OCI-M2 (cell line): ENCODE measurements around the gene HSD17B13.
"Not testable (repeated sequence)": the region's sequence is repeated elsewhere in the genome, so short reads cannot be mapped to it uniquely, and the experiment has no call there.

Experiments
- DNase-seq: peaks from one replicate; lab custom pipeline; 2025; ENCODE audit not compliant: unreplicated experiment; lab: John Stamatoyannopoulos, UW

The HSD17B13 gene

DNA sequence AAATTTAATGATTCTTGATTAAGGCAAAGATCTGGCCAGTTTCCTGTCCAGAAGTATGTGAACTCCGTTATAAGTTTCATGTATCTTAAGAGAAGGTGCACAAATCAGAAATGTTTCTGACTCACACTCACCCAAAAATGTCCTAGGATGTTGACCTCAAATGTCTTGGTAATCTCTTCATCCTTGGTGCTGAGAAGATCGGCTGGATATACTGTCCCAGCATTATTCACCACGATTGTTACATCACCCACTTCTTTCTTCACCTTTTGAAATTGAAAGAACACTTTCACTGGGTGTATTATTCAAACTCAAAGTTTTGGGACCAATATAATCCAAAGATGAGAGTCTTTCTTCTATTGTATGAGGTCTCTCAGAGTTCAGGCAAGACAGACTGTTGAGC lies 5.7 kb downstream of the HSD17B13 start:
- no peak for DNase-seq

DNA sequence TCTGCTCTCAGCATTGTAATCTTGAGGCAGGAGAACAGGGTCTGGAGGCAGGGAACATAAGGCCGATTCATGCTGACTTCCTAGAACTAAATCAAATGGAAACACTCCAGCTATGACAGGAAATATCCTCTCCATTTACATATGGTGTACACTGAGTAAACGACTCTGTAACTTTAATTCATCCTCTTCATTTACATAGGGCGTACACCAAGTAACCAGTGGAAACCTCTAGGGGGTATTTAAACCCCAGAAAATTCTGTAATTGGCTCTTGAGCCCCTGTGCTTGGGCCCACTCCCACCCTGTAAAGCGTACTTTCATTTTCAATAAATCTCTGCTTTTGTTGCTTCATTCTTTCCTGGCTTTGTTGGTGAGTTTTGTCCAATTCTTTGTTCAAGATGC lies 7.7 kb downstream of the HSD17B13 start:
- DNase-seq: not testable (repeated sequence)

DNA sequence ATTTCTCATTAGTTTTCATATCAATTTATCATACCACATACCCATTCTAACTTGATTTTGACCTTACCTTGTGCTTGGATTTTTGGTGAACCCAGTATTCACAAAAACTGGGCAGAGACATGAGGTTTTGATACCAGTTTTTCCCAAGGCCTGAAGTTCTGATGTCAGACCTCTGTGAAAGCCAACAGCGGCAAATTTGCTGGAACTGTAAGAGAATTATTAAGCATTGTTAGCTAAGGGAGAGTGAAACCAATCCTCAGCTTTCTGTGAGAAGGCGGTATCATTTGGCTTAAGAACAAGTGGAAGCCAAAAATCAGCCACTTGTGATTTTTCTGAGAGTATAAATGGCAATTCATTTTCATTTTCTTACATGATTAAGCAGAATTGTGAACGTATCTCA lies 8.9 kb downstream of the HSD17B13 start:
- no peak for DNase-seq

- DNase-seq: no peak
Measured at GRCh38 chr4:87311684-87312083, 11.0 kb downstream of the HSD17B13 start.

- no peak for DNase-seq
Measured at GRCh38 chr4:87310691-87311335, 11.9 kb downstream of the HSD17B13 start.

GRCh38 chr4:87309625-87310024 lies 13.1 kb downstream of the HSD17B13 start:
- no peak for DNase-seq

GRCh38 chr4:87306056-87306455 lies 16.6 kb downstream of the HSD17B13 start:
- DNase-seq: no peak

DNA sequence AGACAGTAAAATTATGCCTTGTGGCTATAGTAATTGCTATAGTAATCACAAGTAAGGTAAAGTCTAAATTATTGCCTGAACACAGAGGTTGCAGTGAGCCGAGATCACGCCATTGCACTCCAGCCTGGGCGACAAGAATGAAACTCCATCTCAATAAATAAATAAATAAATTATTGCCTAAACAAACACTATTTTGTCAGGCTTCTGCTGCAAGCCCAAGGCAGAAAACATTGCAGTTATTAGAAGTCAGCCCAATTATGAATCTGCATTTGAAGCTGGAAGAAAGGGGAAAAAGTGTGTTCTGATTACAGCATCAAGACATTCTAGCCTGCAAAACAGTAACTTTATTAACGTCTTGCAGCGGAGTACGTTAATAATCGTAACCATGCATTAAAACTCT lies 17.1 kb downstream of the HSD17B13 start:
- no peak for DNase-seq

DNA sequence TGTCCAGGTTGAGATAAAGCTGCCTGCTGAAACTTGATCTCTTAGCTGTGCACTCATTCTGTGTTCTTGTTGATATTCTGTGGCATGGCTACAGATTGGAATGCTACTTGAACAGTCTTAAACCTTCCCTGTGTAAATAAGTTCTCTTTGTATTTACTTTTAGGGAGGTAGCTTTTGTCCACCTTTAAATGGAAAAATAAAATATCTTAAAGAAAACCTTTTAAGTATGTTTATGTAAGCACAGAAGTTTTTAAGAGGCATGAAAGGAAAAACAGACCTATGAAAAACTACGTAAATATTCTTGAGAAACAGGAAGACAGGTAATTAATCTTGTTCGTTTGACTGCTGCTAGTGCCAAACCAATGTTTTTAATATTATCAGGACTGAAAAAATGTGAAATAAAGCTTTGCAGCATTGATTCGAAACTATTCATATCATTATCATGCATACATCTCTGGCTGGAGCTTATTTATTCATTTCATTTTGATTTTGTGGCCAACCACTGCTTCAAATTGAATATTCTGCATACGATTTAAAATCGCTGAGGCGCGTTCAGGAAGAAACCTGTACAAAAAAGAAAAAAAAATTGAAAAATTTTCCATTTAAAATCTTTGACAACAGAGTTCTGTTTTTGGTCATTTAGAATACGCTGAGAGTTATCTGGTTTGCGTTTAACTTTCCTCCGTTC lies 17.8 kb downstream of the HSD17B13 start:
- DNase-seq: no peak

- DNase-seq: no peak
Measured at GRCh38 chr4:87299898-87300297, 22.8 kb downstream of the HSD17B13 start.

- DNase-seq: no peak
Measured at GRCh38 chr4:87298362-87298761, 24.3 kb downstream of the HSD17B13 start.

- DNase-seq: not testable (repeated sequence)
Measured at GRCh38 chr4:87294911-87295310, 27.8 kb downstream of the HSD17B13 start.

DNA sequence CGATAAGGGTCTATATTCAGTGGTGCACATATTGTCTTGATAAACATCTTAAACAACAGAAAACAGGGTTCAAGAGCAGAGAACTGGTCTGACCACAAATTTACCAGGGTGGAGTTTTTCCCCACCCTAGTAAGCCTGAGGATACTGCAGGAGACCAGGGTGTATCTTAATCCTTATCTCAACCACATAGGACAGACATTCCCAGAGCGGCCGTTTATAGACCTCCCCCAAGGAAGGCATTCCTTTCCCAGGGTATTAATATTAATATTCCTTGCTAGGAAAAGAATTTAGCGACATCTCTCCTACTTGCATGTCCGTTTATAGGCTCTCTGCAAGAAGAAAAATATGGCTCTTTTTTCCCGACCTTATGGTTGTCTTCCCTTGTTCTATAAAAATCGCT lies 28.8 kb downstream of the HSD17B13 start:
- not testable (repeated sequence) for DNase-seq

- no peak for DNase-seq
Measured at GRCh38 chr4:87286970-87287369, 35.7 kb downstream of the HSD17B13 start.

DNA sequence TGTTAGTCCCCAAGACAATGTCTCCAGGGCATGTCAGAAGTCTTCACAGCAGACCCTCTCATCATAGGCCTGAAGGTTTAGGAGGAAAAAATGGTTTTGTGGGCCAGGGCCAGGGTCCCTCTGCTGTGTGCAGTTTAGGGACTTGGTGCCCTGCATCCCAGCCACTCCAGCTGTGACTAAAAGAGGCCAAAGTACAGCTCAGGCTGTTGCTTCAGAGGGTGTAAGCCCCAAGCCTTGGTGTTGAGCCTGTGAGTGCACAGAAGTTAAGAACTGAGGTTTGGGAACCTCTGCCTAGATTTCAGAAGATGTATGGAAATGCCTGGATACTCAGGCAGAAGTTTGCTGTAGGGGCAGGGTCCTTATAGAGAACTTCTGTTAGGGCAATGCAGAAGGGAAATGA lies 38.4 kb downstream of the HSD17B13 start:
- DNase-seq: not testable (repeated sequence)

DNA sequence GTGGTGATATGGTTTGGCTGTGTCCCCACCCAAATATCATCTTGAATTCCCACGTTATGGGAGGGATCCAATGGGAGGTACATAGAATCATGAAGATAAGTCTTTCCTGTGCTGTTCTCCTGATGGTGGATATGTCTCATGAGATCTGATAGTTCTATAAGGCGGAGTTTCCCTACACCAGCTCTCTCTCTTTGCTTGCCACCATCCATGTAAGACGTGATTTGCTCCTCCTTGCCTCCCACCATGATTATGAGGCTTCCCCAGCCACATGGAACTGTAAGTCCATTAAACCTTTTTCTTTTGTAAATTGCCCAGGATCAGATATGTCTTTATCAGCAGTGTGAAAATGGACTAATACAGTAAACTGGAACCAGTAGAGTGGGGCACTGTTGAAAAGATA lies 39.5 kb downstream of the HSD17B13 start:
- no peak for DNase-seq

DNA sequence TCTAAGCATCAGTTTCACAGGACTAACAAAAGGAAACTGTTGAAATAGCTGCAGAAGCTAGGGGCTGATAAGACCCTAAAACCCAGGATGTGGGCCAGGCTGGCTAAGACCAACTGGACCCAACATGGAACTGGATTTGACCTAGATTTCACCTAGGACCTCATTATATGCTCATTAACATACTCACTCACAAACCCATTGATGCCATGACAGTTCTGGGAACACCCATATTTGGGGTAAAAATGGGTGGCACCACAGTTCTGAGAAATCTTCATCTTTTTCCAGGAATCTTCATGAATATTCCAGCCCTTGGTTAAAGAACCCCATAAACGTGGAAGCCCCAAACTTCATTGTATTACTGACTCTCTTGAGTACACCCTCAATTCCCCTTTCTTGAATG lies 41.1 kb downstream of the HSD17B13 start:
- DNase-seq: no peak

GRCh38 chr4:87278335-87278794 lies 44.3 kb downstream of the HSD17B13 start:
- DNase-seq: no peak

DNA sequence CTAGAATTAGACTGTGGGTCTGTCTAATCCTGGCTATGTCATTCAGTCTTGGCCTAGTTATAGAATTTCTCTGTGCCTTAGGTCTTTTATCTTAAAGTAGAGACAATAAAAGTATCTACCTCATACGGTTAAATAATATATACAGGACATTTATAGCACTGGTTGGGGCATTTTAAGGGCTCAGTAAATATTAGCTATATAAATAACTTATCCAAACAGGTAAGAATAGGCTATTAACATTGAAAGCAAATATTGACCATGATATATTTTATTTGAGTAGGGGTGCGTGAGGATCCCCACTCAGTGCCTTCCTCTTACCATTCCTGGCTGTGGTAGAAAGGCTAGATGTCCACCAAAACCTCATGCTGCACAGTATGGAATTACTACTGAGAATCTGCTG lies 47.4 kb downstream of the HSD17B13 start:
- DNase-seq: no peak

- DNase-seq: no peak
Measured at GRCh38 chr4:87274803-87275202, 47.9 kb downstream of the HSD17B13 start.

DNA sequence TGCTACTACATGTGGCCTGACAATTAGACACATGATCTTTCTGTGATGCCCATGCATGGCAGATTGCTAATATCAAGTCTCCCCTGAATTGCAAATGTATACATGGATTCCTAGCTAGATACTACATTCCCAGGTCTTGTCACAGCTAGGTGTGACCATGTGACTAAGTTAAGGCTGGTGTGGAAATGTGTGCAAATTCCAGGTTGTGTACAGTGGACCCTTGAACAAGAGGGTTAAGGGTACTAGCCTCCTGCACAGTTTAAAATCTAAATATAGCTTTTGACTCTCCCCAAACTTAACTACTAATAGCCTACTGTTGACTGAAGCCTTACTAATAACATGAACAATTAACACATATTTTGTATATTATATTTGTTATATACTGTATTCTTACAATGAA lies 48.4 kb downstream of the HSD17B13 start:
- no peak for DNase-seq

GRCh38 chr4:87270825-87271224 lies 51.9 kb downstream of the HSD17B13 start:
- DNase-seq: no peak

- no peak for DNase-seq
Measured at GRCh38 chr4:87270144-87270543, 52.5 kb downstream of the HSD17B13 start.
